ENCODE measurements around the gene GJB1.
"Not testable (repeated sequence)": the region's sequence is repeated elsewhere in the genome, so short reads cannot be mapped to it uniquely, and the experiment has no call there.

The GJB1 gene

GRCh38 chrX:71256856-71257255, 33.8 kb downstream of the GJB1 start:
- no peak for DNase-seq

- not testable (repeated sequence) for DNase-seq
Measured at GRCh38 chrX:71268624-71269023, 45.6 kb downstream of the GJB1 start.

- no peak for DNase-seq
Measured at GRCh38 chrX:71269801-71270395, 46.9 kb downstream of the GJB1 start.

DNA sequence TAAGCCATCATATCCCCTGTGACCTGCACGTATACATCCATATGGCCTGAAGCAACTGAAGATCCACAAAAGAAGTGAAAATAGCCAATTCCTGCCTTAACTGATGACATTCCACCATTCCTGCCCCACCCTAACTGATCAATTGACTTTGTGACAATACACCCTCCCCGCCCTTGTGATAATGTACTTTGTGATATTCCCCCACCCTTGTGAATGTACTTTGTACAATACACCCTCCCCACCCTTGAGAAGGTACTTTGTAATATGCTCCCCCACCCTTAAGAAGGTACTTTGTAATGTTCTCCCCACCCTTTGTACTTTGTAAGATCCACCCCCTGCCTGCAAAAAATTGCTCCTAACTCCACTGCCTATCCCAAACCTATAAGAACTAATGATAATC, 49.3 kb downstream of the GJB1 start:
- DNase-seq: not testable (repeated sequence)

Measured in SW 1271 (cell line).